ENCODE results near the gene ALLC. TPM values are rescaled to one million over a fixed set of nuclear protein-coding genes. Genes with fewer than 3 reads are reported as not detected.
"Not testable (repeated sequence)": the region's sequence is repeated elsewhere in the genome, so short reads cannot be mapped to it uniquely, and the experiment has no call there.

Gene ALLC
- total RNA-seq, 2 donors from 2014 or later = not detected

DNA sequence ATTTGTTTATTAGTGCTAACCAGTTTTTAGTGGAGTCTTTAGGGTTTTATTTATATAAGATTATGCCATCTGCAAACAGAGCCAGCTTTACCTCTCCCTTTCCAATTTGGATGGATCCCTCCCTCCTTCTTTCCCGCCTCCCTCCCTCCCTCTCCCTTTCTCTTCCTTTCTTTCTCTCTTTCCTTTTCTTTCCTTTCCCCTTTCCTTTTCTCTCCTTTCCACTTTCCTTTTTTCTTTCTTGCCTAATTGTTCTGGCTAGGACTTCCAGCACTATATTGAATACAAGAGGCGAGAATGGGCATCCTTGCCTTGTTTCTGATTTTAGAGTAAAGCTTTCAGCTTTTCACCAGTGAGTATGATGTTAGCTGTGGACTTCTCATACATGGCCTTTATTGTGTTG, 39.0 kb upstream of the ALLC start:
- H3K27ac Mint-ChIP-seq = no peak overlapping the region
- H3K4me1 Mint-ChIP-seq = no peaks in the 10 kb centered on the region
- H3K36me3 Mint-ChIP-seq (ENCODE audit: low read depth) = no peaks in the 10 kb centered on the region
- no peak for ATAC-seq (replicated peaks)
- no peak overlapping the region for H3K4me3 Mint-ChIP-seq
- no peaks in the 10 kb centered on the region for H3K9me3 Mint-ChIP-seq
- H3K27me3 Mint-ChIP-seq = peaks cover 3% of the 10 kb centered on the region

DNA sequence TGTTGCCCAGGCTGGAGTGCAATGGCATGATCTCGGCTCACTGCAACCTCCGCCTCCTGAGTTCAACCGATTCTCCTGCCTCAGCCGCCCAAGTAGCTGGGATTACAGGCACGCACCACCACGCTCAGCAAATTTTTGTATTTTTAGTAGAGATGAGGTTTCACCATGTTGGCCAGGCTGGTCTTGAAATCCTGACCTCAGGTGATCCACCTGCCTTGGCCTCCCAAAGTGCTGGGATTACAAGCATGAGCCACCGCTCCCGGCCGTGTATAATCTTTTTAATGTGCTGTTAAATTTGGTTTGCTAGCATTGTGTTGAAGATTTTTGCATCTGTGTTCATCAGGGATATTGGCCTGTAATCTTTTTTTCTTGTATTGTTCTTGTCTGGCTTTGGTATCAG, 38.3 kb upstream of the ALLC start:
- H3K36me3 Mint-ChIP-seq (ENCODE audit: low read depth); H3K27me3 Mint-ChIP-seq; ATAC-seq (replicated peaks); H3K9me3 Mint-ChIP-seq; H3K4me1 Mint-ChIP-seq; H3K4me3 Mint-ChIP-seq; H3K27ac Mint-ChIP-seq: not testable (repeated sequence)

- Mint-ChIP-seq H3K4me1 (no peaks in the 10 kb centered on the region), H3K9me3 (no peaks in the 10 kb centered on the region), H3K27ac (no peak overlapping the region), H3K36me3 (ENCODE audit: low read depth) (no peaks in the 10 kb centered on the region), H3K27me3 (peaks cover 3% of the 10 kb centered on the region), H3K4me3 (no peak overlapping the region)
- no peak for ATAC-seq (replicated peaks)
Observed at GRCh38 chr2:3620834-3621233, 37.2 kb upstream of the ALLC start.

GRCh38 chr2:3622967-3623366, 35.0 kb upstream of the ALLC start:
- no peak for ATAC-seq (replicated peaks)
- Mint-ChIP-seq H3K4me1 (no peaks in the 10 kb centered on the region), H3K9me3 (no peaks in the 10 kb centered on the region), H3K27me3 (peaks cover 7% of the 10 kb centered on the region), H3K36me3 (ENCODE audit: low read depth) (no peaks in the 10 kb centered on the region), H3K4me3 (no peak overlapping the region), H3K27ac (no peak overlapping the region)

DNA sequence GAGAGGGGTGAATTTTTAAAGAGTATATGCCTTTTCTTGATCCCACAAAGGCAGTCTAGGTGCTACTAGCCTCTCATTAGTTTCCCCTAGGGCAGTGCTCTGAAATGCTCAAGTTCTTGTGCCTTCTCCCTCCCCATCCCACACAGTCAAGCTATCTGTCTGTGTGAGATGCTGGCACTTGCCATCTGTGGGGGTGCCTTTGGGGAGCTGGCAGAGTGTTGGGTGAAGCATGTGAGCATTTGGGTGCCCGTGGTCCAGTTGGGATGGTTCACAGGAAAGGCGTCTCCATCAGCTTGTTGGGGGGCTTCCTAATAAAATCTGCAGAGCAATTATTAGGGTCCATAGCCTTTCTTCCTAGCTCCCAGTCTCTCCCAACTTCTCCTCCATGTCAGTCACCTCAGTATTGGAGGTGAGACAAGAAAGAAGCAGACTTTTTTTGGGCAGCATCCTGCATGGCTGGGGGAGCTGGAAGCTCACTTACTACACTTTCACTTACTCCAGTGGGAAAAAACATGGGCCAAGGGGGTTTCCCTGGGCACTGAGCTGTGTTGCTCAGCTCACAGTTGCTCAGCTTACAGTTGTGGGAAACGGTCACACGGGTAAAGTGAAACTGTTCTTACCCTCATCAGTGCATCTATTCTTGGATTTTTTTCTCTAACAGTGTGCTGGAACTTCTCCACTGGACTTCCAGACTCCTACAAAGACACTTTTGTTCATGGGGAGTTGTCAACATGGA, 33.8 kb upstream of the ALLC start:
- Mint-ChIP-seq H3K27ac (no peak overlapping the region), H3K4me3 (no peak overlapping the region), H3K27me3 (peaks cover 11% of the 10 kb centered on the region), H3K4me1 (no peaks in the 10 kb centered on the region), H3K36me3 (ENCODE audit: low read depth) (no peaks in the 10 kb centered on the region), H3K9me3 (no peaks in the 10 kb centered on the region)
- no peak for ATAC-seq (replicated peaks)

DNA sequence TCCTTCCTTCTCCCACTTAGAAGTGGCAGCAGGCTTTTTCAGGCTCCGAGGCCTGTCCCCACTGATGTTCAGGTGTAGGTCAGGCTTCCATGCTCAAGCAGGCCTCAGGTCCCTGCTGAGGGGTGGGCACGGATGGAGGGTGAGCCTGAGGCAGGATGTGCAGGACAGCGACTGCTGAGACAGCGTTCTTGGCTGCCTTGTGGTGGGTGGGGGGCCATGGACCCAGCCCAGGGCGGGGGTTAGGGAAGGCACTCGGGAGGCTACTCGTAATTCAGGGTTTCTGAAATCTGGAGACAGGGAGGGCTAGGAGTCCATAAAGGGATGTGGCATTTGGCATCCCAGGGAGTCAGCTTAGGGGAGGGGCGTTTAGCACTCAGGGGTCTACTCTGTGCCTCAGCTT, 32.8 kb upstream of the ALLC start:
- Mint-ChIP-seq H3K36me3 (ENCODE audit: low read depth) (no peaks in the 10 kb centered on the region), H3K27ac (no peak overlapping the region), H3K4me3 (no peak overlapping the region), H3K4me1 (no peaks in the 10 kb centered on the region), H3K9me3 (no peaks in the 10 kb centered on the region), H3K27me3 (peaks cover 12% of the 10 kb centered on the region)
- ATAC-seq (replicated peaks) = no peak

- peaks cover 12% of the 10 kb centered on the region for H3K27me3 Mint-ChIP-seq
- ATAC-seq (replicated peaks) = no peak
- no peaks in the 10 kb centered on the region for H3K9me3 Mint-ChIP-seq
- H3K4me1 Mint-ChIP-seq = no peaks in the 10 kb centered on the region
- H3K4me3 Mint-ChIP-seq = no peak overlapping the region
- no peaks in the 10 kb centered on the region for H3K36me3 Mint-ChIP-seq (ENCODE audit: low read depth)
- H3K27ac Mint-ChIP-seq = no peak overlapping the region
Observed at GRCh38 chr2:3626118-3626811, 31.7 kb upstream of the ALLC start.

DNA sequence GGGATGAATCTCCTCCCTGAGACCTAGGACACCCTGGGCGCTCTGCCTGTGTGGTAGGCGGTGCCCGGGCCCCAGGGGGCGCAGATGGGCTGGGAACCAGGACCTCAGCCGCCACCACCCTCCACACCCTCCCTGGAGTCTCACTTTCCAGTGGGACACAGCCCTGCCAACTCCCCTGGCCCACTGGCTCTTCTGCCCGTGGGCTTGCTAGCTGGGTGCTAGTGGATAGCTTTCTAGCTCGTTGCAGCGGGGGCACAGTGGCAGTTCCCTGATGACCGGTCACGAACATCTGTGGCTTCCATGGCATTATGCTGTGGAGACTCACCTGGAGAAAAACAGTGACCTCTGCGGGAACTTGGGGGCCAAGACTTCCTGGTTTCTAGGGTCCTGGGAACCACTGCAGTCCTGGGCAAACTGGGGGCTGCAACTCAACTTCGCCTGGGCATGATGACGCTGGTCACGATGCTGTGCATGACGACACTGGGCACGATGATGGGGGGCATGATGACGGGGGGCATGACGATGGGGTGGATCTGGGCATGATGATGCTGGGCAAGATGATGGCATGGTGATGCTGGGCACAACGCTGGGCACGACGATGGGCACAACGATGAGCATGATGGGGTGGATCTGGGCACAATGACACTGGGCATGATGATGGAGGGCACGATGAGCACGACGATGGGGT, 31.0 kb upstream of the ALLC start:
- H3K4me1 Mint-ChIP-seq = no peaks in the 10 kb centered on the region
- no peaks in the 10 kb centered on the region for H3K36me3 Mint-ChIP-seq (ENCODE audit: low read depth)
- H3K4me3 Mint-ChIP-seq = no peak overlapping the region
- no peak for ATAC-seq (replicated peaks)
- no peak overlapping the region for H3K27ac Mint-ChIP-seq
- H3K9me3 Mint-ChIP-seq = no peaks in the 10 kb centered on the region
- H3K27me3 Mint-ChIP-seq = peaks cover 12% of the 10 kb centered on the region

DNA sequence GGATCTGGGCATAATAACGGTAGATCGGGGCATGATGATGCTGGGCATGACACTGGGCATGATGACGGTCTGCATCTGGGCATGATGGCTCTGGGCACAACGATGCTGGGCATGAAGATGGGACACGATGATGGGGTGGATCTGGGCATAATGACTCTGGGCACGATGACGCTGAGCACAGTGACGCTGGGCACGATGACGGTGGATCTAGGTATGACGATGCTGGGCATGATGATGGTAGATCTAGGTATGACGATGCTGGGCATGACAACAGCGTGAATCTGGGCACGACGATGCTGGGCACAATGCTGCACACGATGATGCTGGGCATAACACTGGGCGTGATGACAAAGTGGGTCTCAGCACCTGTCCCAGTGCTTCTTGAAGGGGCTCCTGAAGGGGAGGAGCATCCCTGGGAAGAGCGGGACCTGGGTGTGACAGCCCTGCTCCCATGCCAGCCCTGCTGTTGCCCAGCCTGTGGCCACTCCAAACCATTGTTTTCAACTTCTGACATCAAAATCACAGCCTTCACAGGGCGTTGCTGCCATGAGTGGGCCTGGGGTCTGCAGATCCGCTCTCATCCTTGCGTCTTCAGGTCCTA, 30.4 kb upstream of the ALLC start:
- Mint-ChIP-seq H3K4me3 (no peak overlapping the region), H3K27ac (no peak overlapping the region), H3K27me3 (peaks cover 12% of the 10 kb centered on the region), H3K4me1 (no peaks in the 10 kb centered on the region), H3K36me3 (ENCODE audit: low read depth) (no peaks in the 10 kb centered on the region), H3K9me3 (no peaks in the 10 kb centered on the region)
- ATAC-seq (replicated peaks) = no peak

DNA sequence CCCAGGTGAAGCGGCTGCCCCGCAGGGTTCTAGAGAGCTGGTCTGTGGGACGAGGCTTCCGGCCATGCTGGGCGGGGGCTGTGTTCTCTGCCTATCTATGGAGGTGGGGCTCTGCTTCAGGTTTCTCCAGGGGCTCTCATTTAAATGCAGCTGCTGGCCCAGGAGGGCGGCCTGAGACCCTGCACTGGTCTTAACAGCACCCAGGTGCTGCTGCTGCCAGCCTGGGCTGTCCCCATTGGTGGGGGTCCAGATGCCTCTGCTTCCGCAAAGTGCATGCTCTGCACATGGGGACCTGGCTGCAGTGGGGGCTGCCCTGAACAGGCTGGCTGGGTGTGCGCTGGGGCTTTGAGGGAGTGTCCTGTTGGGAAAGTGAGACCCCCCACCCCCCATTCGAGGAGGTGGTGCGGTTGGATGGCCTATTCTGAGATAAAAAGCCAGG, 29.7 kb upstream of the ALLC start:
- H3K4me3 Mint-ChIP-seq = no peak overlapping the region
- no peaks in the 10 kb centered on the region for H3K36me3 Mint-ChIP-seq (ENCODE audit: low read depth)
- H3K9me3 Mint-ChIP-seq = no peaks in the 10 kb centered on the region
- H3K4me1 Mint-ChIP-seq = no peaks in the 10 kb centered on the region
- H3K27ac Mint-ChIP-seq = no peak overlapping the region
- ATAC-seq (replicated peaks) = no peak
- peaks cover 12% of the 10 kb centered on the region for H3K27me3 Mint-ChIP-seq

DNA sequence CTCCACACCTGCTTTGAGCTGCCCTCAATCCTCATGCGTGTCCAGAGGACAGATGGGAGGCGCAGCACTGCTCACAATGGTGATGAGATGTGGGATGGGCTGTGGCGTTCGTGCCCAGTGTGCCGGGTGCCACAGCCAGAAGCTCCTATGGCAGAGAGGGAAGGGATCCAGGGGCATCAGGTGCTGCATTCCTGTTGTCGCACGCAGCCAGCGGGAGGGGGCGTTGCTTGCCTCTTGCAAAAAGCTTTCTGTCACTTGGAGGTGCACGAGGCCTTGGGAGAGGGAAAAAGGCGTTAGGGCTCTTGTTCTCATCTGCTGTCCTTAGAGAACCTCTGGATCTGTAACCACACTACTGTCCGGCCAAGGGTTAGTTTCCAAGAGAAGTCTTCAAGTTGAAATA, 29.2 kb upstream of the ALLC start:
- ATAC-seq (replicated peaks) = no peak
- Mint-ChIP-seq H3K9me3 (no peaks in the 10 kb centered on the region), H3K4me1 (no peaks in the 10 kb centered on the region), H3K36me3 (ENCODE audit: low read depth) (no peaks in the 10 kb centered on the region), H3K4me3 (no peak overlapping the region), H3K27me3 (peaks cover 12% of the 10 kb centered on the region), H3K27ac (no peak overlapping the region)

GRCh38 chr2:3630631-3631030, 27.4 kb upstream of the ALLC start:
- no peaks in the 10 kb centered on the region for H3K9me3 Mint-ChIP-seq
- ATAC-seq (replicated peaks) = no peak
- H3K27me3 Mint-ChIP-seq = peaks cover 12% of the 10 kb centered on the region
- H3K4me3 Mint-ChIP-seq = no peak overlapping the region
- no peak overlapping the region for H3K27ac Mint-ChIP-seq
- no peaks in the 10 kb centered on the region for H3K36me3 Mint-ChIP-seq (ENCODE audit: low read depth)
- no peaks in the 10 kb centered on the region for H3K4me1 Mint-ChIP-seq

DNA sequence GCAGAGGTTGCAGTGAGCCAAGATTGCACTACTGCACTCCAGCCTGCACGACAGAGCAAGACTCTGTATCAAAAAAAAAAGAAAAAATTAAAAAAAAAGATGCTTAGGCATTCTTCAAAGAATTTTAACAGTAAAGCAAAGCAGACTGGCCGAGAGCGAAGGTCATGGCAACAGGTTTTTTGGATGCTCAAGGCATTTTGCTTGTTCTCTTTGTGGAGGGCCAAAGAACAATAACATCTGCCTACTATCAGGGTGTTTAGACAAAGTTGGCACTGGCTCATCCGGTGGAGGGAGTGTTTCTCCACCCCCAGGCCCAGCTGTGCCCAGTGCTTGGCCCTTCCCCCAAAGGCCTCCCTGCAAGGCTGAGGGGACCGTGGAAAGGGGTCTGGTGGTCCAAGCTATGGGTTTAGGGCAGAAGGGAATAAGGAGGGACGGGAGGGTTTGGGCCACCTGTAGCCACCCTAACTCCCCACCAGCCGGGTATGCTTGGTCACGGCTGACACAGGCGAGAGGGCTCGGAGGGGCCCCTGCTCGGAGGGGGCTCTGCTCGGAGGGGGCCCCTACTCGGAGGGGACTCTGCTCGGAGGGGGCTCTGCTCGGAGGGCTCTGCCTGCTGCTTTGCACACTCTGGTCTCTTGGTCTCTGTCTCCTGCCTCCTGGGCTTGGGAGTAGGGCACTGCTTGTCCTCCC, 26.7 kb upstream of the ALLC start:
- Mint-ChIP-seq H3K27me3 (peaks cover 12% of the 10 kb centered on the region), H3K4me1 (no peaks in the 10 kb centered on the region), H3K27ac (no peak overlapping the region), H3K36me3 (ENCODE audit: low read depth) (no peaks in the 10 kb centered on the region), H3K4me3 (no peak overlapping the region), H3K9me3 (no peaks in the 10 kb centered on the region)
- ATAC-seq (replicated peaks) = no peak

DNA sequence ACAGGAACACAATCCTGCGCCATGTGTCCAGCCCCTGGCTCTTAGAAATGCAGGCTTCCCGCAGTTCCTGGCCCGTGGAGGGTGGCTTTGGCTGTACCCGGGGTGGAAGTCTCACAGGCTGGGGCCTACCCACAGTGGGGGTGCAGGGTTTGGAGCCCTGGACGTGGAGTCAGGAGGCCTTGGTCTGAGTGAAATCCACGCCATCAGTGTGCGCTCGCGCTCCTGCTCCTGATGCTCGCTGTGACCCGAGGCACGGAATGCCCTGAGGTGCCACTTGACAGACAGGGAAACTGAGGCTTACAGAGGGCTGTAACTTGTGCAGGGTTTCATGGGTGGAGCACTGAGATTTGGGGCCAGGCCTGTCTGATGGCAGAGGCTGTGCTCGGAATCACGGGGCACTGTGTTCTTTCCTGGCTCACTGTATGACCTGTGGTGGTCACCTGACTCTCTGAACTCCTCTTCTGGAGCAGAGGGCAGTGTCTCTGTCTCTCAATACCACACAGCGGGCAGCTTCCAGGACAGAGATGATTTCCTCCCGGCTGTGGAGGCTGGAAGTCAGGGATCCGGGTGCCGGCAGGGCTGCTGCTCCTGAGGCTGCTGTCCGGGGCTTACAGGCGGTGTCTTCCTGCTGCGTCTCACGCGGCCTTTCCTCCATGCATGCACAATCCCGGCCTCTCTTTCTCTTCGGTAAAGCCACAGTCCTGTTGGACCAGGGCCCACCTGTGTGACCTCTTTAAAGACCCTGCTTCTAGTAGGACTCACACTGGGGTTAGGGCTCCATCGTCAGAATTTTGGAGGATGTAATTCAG, 25.9 kb upstream of the ALLC start:
- peaks cover 13% of the 10 kb centered on the region for H3K27me3 Mint-ChIP-seq
- no peak overlapping the region for H3K4me3 Mint-ChIP-seq
- no peaks in the 10 kb centered on the region for H3K9me3 Mint-ChIP-seq
- no peak overlapping the region for H3K27ac Mint-ChIP-seq
- no peak for ATAC-seq (replicated peaks)
- H3K4me1 Mint-ChIP-seq = no peaks in the 10 kb centered on the region
- H3K36me3 Mint-ChIP-seq (ENCODE audit: low read depth) = no peaks in the 10 kb centered on the region
